Pancreas (tissue), 10 donors: ENCODE measurements around the gene SH2D4B. TPM values are rescaled to one million over a fixed set of nuclear protein-coding genes. Genes with fewer than 3 reads are reported as not detected.
A peak's percentile ranks its signal among the peaks of the same experiment; 100 is the strongest.

ENCODE experiments used
- ATAC-seq, 4 donors: fragments of 200-7000 bp; cut with Tn5 transposase; one replicate each; pipeline versions ENCODE4 v1.8.0 to v1.9.1; 2020; ENCODE audit warnings: mild to moderate bottlenecking in 4 of 4, moderate library complexity in 4 of 4
- DNase-seq, 6 donors: peaks; one replicate each; pipeline ENCODE4 v3.0.0-alpha.2; 2020
- FAIRE-seq: peaks from 2 replicates; lab custom pipeline; 2012; peaks lifted over from hg19 to GRCh38; lab: Jason Lieb, UNC
- H3K27ac ChIP-seq, 4 donors: fragments of 200-600 bp; sonication (generic); 1 replicate in 3 of 4; 2 replicates in 1 of 4; pipeline versions ENCODE4 v1.5.0 to v1.8.0; 2020
- H3K27me3 ChIP-seq, 4 donors: fragments of 200-600 bp; one replicate each; pipeline ENCODE4 v1.8.0; 2021
- H3K36me3 ChIP-seq, 3 donors: fragments of 200-600 bp; sonication (generic) in 1 of 3; one replicate each; pipeline versions ENCODE4 v1.5.0 to v1.8.0; 2020 to 2021
- H3K4me1 ChIP-seq, 3 donors: fragments of 200-600 bp; one replicate each; pipeline ENCODE4 v1.8.0; 2021
- H3K4me3 ChIP-seq, 4 donors: fragments of 200-600 bp; sonication (generic) in 2 of 4; one replicate each; pipeline versions ENCODE4 v1.5.0 to v1.8.0; 2020 to 2021
- H3K9me3 ChIP-seq, 4 donors: fragments of 200-600 bp; one replicate each; pipeline ENCODE4 v1.8.0; 2021
- WGBS, 2 donors: extraction: QIAGEN DNeasy Blood & Tissue Kit; methylation state at CpG; one replicate each; pipeline ENCODE4 v1.1.7; 2013; 5-methylcytosine and 5-hydroxymethylcytosine counted together
- intact Hi-C, 3 donors: fragments of 100-400 bp; cut with DNase I; formaldehyde crosslinking; loops; one replicate each; pipeline versions ENCODE4 v1.11.1 to v1.14.2; 2022
- polyA plus RNA-seq, 2 donors: library from polyadenylated mRNA; stranded (reverse); fragments of 200-250 nt; gene quantifications; one replicate each; pipeline ENCODE4 v1.2.3, GENCODE V29; 2013
- total RNA-seq, 6 donors: library from RNA; stranded (reverse); fragmentation: NEBNext Ultra II Directional in 4 of 6; extraction: Animal tissue kit (Norgen Biotek cat#: 25700) in 4 of 6; gene quantifications; one replicate each; pipeline versions ENCODE4 v1.2.1 to v1.2.4, GENCODE V29; 2021 to 2023
- TF ChIP-seq, protein P1 (sequence below), 4 donors: fragments of 200-600 bp; sonication (generic) in 3 of 4; IDR thresholded peaks; one replicate each; pipeline versions ENCODE4 v1.5.0 to v1.8.0; 2021; ENCODE audit warnings: antibody characterized with exemption in 4 of 4
- donor health status: healthy with polysubstance abuse.
- donor health status: DM: no; HTN: no; CAD: no; lungs with moderate emphysema.
- donor health status: DM: no; HTN: no; CAD: no.
- donor health status: control.
- donor health status: control.
- donor health status: Bipolar disorder and iron deficiency.
- donor health status: DM: yes; HTN: yes; CAD: no.
- donor health status: DM: no; HTN: no; CAD: no.
- donor health status: DM: no; HTN: no; CAD: no.
- donor health status: DM: yes; HTN: yes; CAD: no.

SH2D4B gene
- total and polyA plus RNA-seq, 8 donors = 0.02 TPM; not detected in 7

DNA sequence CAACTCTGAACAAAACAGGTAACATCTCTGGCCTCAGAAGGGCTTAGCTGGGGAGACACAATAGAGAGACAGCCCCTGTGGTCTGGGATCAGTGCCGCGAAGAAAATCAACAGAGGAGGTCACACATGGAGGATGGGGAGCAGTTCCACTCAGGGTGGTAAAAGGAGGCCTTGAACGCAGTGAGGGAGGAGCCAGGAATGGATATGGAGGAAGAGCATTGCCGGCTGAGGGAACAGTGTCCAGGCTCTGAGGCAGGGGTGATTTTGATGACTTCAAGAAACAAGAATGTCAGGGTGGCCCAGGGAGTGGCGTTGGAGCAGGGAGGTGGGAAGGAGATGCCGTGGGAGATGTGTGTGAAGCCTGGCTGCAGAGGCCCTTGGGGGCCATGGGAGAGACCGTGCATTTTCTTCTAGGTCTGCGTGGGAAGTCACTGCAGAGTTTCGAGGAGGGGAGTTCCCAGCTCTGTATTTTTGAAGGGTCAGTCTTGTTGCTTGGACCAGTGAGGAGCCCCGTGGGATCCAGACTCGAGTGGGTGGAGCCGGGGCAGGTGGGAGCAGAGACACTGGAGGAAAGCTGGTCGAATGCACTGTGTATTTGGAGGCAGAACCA is 35.7 kb upstream of the SH2D4B start:
- WGBS, 2 donors = 84 to 89% methylated on average over 12 to 13 of the region's 13 CpGs
- no peak for FAIRE-seq
- TF ChIP-seq, protein P1, sequence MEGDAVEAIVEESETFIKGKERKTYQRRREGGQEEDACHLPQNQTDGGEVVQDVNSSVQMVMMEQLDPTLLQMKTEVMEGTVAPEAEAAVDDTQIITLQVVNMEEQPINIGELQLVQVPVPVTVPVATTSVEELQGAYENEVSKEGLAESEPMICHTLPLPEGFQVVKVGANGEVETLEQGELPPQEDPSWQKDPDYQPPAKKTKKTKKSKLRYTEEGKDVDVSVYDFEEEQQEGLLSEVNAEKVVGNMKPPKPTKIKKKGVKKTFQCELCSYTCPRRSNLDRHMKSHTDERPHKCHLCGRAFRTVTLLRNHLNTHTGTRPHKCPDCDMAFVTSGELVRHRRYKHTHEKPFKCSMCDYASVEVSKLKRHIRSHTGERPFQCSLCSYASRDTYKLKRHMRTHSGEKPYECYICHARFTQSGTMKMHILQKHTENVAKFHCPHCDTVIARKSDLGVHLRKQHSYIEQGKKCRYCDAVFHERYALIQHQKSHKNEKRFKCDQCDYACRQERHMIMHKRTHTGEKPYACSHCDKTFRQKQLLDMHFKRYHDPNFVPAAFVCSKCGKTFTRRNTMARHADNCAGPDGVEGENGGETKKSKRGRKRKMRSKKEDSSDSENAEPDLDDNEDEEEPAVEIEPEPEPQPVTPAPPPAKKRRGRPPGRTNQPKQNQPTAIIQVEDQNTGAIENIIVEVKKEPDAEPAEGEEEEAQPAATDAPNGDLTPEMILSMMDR (IDR thresholded peaks at IDR 0.05) = no peak
- Histone ChIP-seq H3K27ac (peak overlapping the region in 1 of 4 donors; percentile 80), H3K9me3 (no peaks in the 10 kb centered on the region), H3K4me3 (no peak overlapping the region), H3K27me3 (no peaks in the 10 kb centered on the region), H3K4me1 (peaks cover 27 to 82% (median 37%) of the 10 kb centered on the region in 3 donors), H3K36me3 (no peaks in the 10 kb centered on the region)
- no peak for ATAC-seq
- intact Hi-C loops = loop anchor here in 2 of 3 donors (5.0 to 10.0 kb wide), 2 partner anchors 55 to 57 kb away; no protein-coding TSS in a partner anchor
- DNase-seq = peak in 1 of 6 donors; percentile 27

DNA sequence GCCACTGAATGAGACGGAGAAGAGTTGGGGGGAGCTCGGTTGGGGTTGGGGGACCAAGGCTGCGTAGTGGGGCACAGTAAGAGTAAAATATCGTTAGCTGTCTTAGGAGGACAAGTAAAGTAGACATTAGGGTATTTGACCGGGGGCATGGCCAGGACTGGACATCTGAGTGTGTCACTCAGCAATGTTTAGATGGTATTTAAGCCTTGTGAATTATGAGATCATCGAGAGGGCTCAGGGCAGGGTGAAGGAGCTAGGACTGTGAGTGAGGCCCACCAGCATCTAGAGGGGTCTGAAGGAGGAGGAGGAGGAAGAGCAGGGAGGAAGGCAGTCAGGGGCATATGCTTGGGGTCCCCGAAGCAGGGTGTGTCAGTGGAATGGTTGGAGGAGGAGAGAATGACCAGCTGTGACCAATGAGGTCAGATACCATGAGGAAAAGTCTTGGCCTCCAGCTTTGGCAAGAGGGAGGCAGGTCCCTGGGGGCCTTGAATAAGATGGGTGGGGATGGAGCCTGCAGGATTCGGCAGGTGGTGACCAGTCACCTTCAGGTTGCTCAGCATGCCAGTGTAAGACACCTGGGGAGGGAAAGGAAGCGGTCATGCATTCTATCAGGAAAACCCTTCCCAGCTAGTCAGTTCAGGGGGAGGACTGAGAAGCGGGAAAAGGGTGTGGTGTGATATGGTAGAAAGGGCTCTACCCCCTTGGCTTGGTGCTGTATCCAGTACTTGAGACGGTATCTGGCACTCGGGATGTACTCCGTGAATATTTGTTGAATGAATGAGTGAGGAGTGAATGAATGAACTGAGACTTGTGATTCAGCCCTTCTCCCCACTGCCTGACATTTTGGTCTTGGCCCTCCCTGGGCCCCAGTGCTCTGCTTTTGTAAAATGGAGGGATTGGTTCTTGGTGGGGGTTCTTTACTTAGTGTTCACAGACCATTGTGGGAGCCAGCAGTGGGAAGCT is 34.8 kb upstream of the SH2D4B start:
- H3K27ac ChIP-seq = peak overlapping the region in 1 of 4 donors; percentile 3
- intact Hi-C loops = loop anchor here in 2 of 3 donors (5.0 to 10.0 kb wide), 2 partner anchors 56 to 58 kb away; no protein-coding TSS in a partner anchor
- FAIRE-seq (no peak), DNase-seq (peak in 1 of 6 donors; percentile 14), ATAC-seq (no peak)
- H3K4me1 ChIP-seq = peaks cover 27 to 73% (median 33%) of the 10 kb centered on the region in 3 donors
- H3K9me3 ChIP-seq = no peaks in the 10 kb centered on the region
- TF ChIP-seq, protein P1 (IDR thresholded peaks at IDR 0.05) = no peak
- 88 to 93% methylated on average over 13 of the region's 13 CpGs for WGBS, 2 donors
- no peaks in the 10 kb centered on the region for H3K36me3 ChIP-seq
- no peaks in the 10 kb centered on the region for H3K27me3 ChIP-seq
- no peak overlapping the region for H3K4me3 ChIP-seq

DNA sequence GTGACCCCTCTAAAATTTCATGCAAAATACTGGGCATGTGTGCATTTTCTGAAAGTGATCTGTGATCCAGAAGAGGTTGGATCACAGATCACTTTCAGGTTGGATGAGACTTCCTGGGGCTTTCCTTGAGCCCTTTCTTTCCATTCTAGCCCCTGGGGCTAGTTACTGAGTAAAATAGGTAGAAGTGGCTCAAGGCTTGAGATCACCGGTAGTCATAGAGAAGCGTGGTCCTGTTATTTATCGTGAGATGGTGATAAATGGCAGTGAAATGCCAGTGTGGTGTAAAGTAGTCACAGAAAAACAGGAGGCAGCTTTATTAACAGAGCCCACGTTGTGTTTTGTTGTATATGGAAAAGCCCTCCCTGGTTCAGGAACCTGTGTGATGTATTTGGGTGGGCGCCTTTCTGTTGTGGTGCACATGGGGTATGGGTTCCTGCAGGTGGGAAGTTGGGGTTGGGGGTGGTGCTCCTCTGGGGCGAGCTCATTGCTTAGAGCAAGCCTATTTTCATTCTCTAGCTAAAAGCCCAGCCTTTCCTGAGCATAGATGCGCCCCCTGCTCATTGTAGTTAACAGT is 34.0 kb upstream of the SH2D4B start:
- intact Hi-C loops = loop anchor here in 2 of 3 donors (5.0 to 10.0 kb wide), 2 partner anchors 56 to 59 kb away; no protein-coding TSS in a partner anchor

DNA sequence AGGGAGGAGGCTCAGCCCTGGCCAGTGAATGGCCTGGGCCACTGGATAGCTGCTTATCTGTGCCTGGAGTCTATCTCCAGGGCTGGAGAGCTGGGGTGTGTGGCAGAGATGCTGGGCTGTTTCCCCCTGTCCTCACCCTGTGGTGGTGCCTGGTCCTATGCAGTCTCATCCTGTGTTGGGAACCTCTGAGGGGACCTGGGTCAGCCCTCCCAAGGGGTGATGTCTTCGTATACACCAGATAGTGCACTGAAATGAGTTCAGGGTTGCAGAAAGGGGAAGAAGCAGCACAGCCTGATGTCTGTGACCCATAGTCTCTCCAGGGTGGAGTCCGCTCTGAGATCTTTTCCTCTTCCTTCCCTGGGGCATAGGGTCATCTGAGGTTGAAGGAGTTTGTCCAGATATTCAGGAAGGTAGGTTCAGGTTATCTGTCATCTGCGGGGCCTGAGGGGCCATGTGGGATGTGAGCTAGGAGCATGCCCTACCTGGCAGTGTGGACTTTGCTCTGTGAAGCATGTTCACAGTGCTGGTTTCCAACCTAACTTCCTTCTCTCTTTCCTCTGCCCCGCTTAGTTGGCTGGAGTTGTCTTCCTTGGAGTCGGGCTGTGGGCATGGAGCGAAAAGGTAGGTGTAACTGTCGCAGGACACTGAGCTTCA is 33.4 kb upstream of the SH2D4B start:
- no peaks in the 10 kb centered on the region for H3K9me3 ChIP-seq

More for the DNA sequence above, 34.0 kb upstream of the SH2D4B start:
- no peak for DNase-seq
- WGBS, 2 donors = 70 to 81% methylated on average over 7 of the region's 7 CpGs
- Histone ChIP-seq H3K4me3 (no peak overlapping the region), H3K4me1 (peaks cover 19 to 65% (median 25%) of the 10 kb centered on the region in 3 donors), H3K27me3 (no peaks in the 10 kb centered on the region), H3K9me3 (no peaks in the 10 kb centered on the region), H3K27ac (peak overlapping the region in 2 of 4 donors; percentile 3 to 65), H3K36me3 (peaks cover 0 to 4% (median 0%) of the 10 kb centered on the region in 3 donors)
- ATAC-seq = no peak
- TF ChIP-seq, protein P1 (IDR thresholded peaks at IDR 0.05) = no peak
- no peak for FAIRE-seq

More for the DNA sequence above, 33.4 kb upstream of the SH2D4B start:
- DNase-seq (peak in 2 of 6 donors; percentile 35 to 58), FAIRE-seq (no peak), ATAC-seq (peak; percentile 23 to 55 (median 44))
- H3K36me3 ChIP-seq = peaks cover 0 to 9% (median 0%) of the 10 kb centered on the region in 3 donors
- H3K27ac ChIP-seq = peak overlapping the region in 2 of 4 donors; percentile 63 to 65
- no peaks in the 10 kb centered on the region for H3K27me3 ChIP-seq
- intact Hi-C loops = loop anchor here in 2 of 3 donors (5.0 to 10.0 kb wide), 2 partner anchors 57 to 59 kb away; no protein-coding TSS in a partner anchor
- peaks cover 14 to 59% (median 19%) of the 10 kb centered on the region in 3 donors for H3K4me1 ChIP-seq
- 50 to 53% methylated on average over 7 of the region's 7 CpGs for WGBS, 2 donors
- TF ChIP-seq, protein P1 (IDR thresholded peaks at IDR 0.05) = no peak
- H3K4me3 ChIP-seq = no peak overlapping the region
